ENCODE results near the gene TMEM125. TPM values are rescaled to one million over a fixed set of nuclear protein-coding genes. Genes with fewer than 3 reads are reported as not detected.

Gene TMEM125
- total and polyA plus RNA-seq, 2 experiments from 2014 or later: 28.7 to 43.1 TPM

DNA sequence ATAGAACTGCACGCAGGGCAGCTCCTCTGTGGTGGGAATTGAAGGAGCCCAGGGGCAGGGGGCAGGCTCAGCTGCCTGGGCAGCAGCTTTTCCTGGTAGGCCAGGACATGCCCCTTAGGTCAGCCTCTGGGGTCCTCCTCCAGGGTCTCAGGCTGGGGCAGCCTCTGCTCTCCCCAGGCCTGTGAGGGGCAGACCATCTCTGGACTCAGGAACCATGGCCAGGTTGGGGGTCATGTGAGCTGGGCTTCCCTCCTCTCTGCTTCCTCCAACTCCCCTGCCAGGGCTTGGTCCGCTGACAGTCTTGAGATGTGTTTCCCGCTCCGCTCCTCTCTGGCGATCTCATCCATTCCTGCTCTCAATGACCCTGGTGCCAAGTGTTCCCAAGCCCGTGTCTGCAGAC is 9.9 kb downstream of the TMEM125 start:
- no peak overlapping the region for H2AFZ ChIP-seq
- H3K9me2 ChIP-seq (replicated peaks; ENCODE audit: insufficient read depth): no peaks in the 10 kb centered on the region
- DNase-seq (ENCODE audit: low spot score): no peak
- no peaks in the 10 kb centered on the region for H3K36me3 ChIP-seq (replicated peaks; ENCODE audit: insufficient read depth, low read depth)
- no peak overlapping the region for H3K4me3 ChIP-seq
- H3K4me1 ChIP-seq (ENCODE audit: insufficient read depth): peaks cover 15% of the 10 kb centered on the region
- TF ChIP-seq EZH2phosphoT487 (IDR thresholded peaks at IDR 0.05; ENCODE audit: low read depth, severe bottlenecking, unreplicated experiment) (no peak), EZH2 (IDR thresholded peaks at IDR 0.05; ENCODE audit: borderline replicate concordance) (no peak)
- TF ChIP-seq, protein P1, sequence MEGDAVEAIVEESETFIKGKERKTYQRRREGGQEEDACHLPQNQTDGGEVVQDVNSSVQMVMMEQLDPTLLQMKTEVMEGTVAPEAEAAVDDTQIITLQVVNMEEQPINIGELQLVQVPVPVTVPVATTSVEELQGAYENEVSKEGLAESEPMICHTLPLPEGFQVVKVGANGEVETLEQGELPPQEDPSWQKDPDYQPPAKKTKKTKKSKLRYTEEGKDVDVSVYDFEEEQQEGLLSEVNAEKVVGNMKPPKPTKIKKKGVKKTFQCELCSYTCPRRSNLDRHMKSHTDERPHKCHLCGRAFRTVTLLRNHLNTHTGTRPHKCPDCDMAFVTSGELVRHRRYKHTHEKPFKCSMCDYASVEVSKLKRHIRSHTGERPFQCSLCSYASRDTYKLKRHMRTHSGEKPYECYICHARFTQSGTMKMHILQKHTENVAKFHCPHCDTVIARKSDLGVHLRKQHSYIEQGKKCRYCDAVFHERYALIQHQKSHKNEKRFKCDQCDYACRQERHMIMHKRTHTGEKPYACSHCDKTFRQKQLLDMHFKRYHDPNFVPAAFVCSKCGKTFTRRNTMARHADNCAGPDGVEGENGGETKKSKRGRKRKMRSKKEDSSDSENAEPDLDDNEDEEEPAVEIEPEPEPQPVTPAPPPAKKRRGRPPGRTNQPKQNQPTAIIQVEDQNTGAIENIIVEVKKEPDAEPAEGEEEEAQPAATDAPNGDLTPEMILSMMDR (IDR thresholded peaks at IDR 0.05; ENCODE audit: poor library complexity): no peak
- H3K27ac ChIP-seq: no peak overlapping the region
- peaks cover 24% of the 10 kb centered on the region for H3K79me2 ChIP-seq
- no peaks in the 10 kb centered on the region for H4K20me1 ChIP-seq (ENCODE audit: insufficient read depth, poor library complexity, severe bottlenecking)
- no peak overlapping the region for H3K4me2 ChIP-seq
- no peaks in the 10 kb centered on the region for H3K9me3 ChIP-seq (ENCODE audit: low read depth)
- no peaks in the 10 kb centered on the region for H3K27me3 ChIP-seq
- WGBS (ENCODE audit: low lambda C conversion rate, missing lambda C conversion rate): 100% methylated on average over 6 of the region's 6 CpGs

DNA sequence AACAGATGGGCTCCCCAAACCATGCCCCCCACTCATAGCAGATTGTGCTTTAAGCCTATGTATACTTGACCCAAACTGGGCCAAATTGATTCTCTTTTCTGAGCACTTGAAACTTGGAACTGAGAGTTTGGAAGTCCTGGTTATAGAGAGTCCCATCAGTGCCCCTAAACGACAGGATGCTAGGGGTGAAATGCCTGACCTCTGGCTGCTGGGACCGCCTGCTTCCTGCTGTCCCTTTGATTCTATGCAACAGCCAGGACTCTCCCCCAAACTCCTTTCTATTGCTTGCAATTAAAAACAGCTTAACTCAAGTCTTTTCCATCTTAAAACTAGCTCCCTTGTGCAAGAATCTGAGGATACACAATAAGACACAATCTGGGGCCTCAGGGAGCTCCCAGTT is 10.9 kb downstream of the TMEM125 start:
- Histone ChIP-seq H3K9me2 (replicated peaks; ENCODE audit: insufficient read depth) (no peaks in the 10 kb centered on the region), H3K9me3 (ENCODE audit: low read depth) (no peaks in the 10 kb centered on the region), H2AFZ (no peak overlapping the region), H4K20me1 (ENCODE audit: insufficient read depth, poor library complexity, severe bottlenecking) (no peaks in the 10 kb centered on the region), H3K27me3 (no peaks in the 10 kb centered on the region), H3K27ac (no peak overlapping the region), H3K4me2 (no peak overlapping the region), H3K4me3 (no peak overlapping the region), H3K4me1 (ENCODE audit: insufficient read depth) (peaks cover 15% of the 10 kb centered on the region), H3K36me3 (replicated peaks; ENCODE audit: insufficient read depth, low read depth) (no peaks in the 10 kb centered on the region), H3K79me2 (peaks cover 24% of the 10 kb centered on the region)
- WGBS (ENCODE audit: low lambda C conversion rate, missing lambda C conversion rate): 83% methylated on average over 2 of the region's 2 CpGs
- no peak for DNase-seq (ENCODE audit: low spot score)
- TF ChIP-seq, protein P1 (IDR thresholded peaks at IDR 0.05; ENCODE audit: poor library complexity): no peak
- TF ChIP-seq EZH2 (IDR thresholded peaks at IDR 0.05; ENCODE audit: borderline replicate concordance) (no peak), EZH2phosphoT487 (IDR thresholded peaks at IDR 0.05; ENCODE audit: low read depth, severe bottlenecking, unreplicated experiment) (no peak)

DNA sequence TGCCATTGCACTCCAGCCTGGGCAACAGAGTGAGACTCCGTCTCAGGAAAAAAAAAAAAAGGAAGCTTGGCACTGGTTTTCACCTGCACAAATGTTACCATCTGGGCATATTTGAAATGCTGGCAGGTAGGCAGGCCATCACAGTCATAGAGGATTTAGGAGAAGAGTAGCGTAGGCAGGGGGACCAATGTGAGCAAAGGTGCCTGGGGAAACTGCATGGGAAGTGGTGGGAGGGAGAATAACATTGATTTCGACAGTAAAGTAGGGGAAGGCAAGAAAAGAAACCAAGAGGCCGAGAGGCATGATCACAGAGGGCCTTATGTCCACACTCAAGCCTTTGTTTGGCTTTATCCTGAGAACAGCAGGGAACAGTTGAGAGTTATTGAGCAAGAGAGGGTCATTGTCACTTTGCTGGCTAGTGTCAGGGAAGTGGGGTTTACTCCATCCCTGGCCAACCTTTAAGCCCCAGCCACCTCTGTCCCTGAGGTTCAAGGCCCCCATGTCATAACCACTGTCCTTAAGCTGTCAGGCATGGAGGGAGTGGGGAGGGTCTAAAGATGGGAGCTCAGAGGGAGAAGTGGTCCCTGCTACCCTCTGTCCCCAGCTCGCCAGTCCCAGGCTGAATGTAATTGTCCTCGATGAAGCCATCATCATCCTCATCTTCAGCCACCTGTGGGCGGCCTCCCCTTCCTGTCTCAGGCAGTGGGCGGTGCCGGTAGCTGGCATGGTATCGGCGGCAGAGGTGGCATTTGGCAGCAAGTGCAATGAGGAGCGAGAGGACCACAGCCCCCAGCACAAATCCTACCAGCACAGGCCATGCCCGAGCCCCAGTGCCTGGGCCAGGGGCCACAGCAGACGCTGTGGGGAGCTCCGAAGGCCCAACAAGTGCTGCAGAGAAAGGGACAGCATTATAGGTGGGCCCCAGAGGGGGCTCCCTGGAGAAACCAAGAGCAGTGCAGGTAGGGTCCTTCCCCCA is 12.7 kb downstream of the TMEM125 start:
- Histone ChIP-seq H4K20me1 (ENCODE audit: insufficient read depth, poor library complexity, severe bottlenecking) (no peaks in the 10 kb centered on the region), H3K79me2 (peaks cover 24% of the 10 kb centered on the region), H3K9me3 (ENCODE audit: low read depth) (no peaks in the 10 kb centered on the region), H3K4me3 (no peak overlapping the region), H2AFZ (no peak overlapping the region), H3K4me1 (ENCODE audit: insufficient read depth) (peaks cover 10% of the 10 kb centered on the region), H3K9me2 (replicated peaks; ENCODE audit: insufficient read depth) (no peaks in the 10 kb centered on the region), H3K27me3 (no peaks in the 10 kb centered on the region), H3K4me2 (peak overlapping the region; percentile 85), H3K36me3 (replicated peaks; ENCODE audit: insufficient read depth, low read depth) (no peaks in the 10 kb centered on the region), H3K27ac (no peak overlapping the region)
- TF ChIP-seq EZH2phosphoT487 (IDR thresholded peaks at IDR 0.05; ENCODE audit: low read depth, severe bottlenecking, unreplicated experiment) (no peak), EZH2 (IDR thresholded peaks at IDR 0.05; ENCODE audit: borderline replicate concordance) (no peak)
- TF ChIP-seq, protein P1 (IDR thresholded peaks at IDR 0.05; ENCODE audit: poor library complexity): no peak
- DNase-seq (ENCODE audit: low spot score): no peak
- WGBS (ENCODE audit: low lambda C conversion rate, missing lambda C conversion rate): 90% methylated on average over 15 of the region's 15 CpGs

Measured in hepatocyte (in vitro differentiated cells).